T-helper 2 cell treated with Interferon-gamma antibody and Interleukin-4, amounts not matched to agents 5 μg/mL and 100 μg/mL, for 36 hours (primary cell): ENCODE measurements around the gene THYN1.

Experiments used
- DNase-seq: peaks from one replicate; pipeline ENCODE4 v3.0.0; 2021; ENCODE audit warnings: low spot score
- H3K27ac Mint-ChIP-seq: one replicate; pipeline ENCODE4 v1.8.0; 2021; ENCODE audit warnings: mild to moderate bottlenecking, mixed read lengths
- H3K27me3 Mint-ChIP-seq: one replicate; pipeline ENCODE4 v1.8.0; 2021; ENCODE audit warnings: low read depth, mixed read lengths
- H3K36me3 Mint-ChIP-seq: one replicate; pipeline ENCODE4 v1.8.0; 2021; ENCODE audit warnings: low read depth, mixed read lengths
- H3K4me1 Mint-ChIP-seq: one replicate; pipeline ENCODE4 v1.8.0; 2021; ENCODE audit warnings: low read depth, mixed read lengths
- H3K4me3 Mint-ChIP-seq: one replicate; pipeline ENCODE4 v1.8.0; 2022; ENCODE audit warnings: mild to moderate bottlenecking, moderate library complexity, mixed read lengths
- H3K9me3 Mint-ChIP-seq: one replicate; pipeline ENCODE4 v1.8.0; 2021; ENCODE audit warnings: mixed read lengths

The THYN1 gene

GRCh38 chr11:134205729-134206128, 47.4 kb downstream of the THYN1 start:
- peaks cover 72% of the 10 kb centered on the region for H3K36me3 Mint-ChIP-seq
- DNase-seq, result no peak
- H3K4me3 Mint-ChIP-seq, result no peak overlapping the region
- peaks cover 7% of the 10 kb centered on the region for H3K4me1 Mint-ChIP-seq
- H3K27ac Mint-ChIP-seq, result no peak overlapping the region
- no peaks in the 10 kb centered on the region for H3K27me3 Mint-ChIP-seq
- H3K9me3 Mint-ChIP-seq, result no peaks in the 10 kb centered on the region

- DNase-seq, result no peak
- no peak overlapping the region for H3K4me3 Mint-ChIP-seq
- peaks cover 76% of the 10 kb centered on the region for H3K36me3 Mint-ChIP-seq
- H3K27me3 Mint-ChIP-seq, result no peaks in the 10 kb centered on the region
- no peaks in the 10 kb centered on the region for H3K9me3 Mint-ChIP-seq
- H3K4me1 Mint-ChIP-seq, result peaks cover 4% of the 10 kb centered on the region
- H3K27ac Mint-ChIP-seq, result no peak overlapping the region
Observed at GRCh38 chr11:134202661-134203060, 50.5 kb downstream of the THYN1 start.

GRCh38 chr11:134200688-134201087, 52.5 kb downstream of the THYN1 start:
- peaks cover 5% of the 10 kb centered on the region for H3K4me1 Mint-ChIP-seq
- peaks cover 75% of the 10 kb centered on the region for H3K36me3 Mint-ChIP-seq
- no peaks in the 10 kb centered on the region for H3K27me3 Mint-ChIP-seq
- DNase-seq, result no peak
- no peaks in the 10 kb centered on the region for H3K9me3 Mint-ChIP-seq
- H3K4me3 Mint-ChIP-seq, result no peak overlapping the region
- H3K27ac Mint-ChIP-seq, result no peak overlapping the region

GRCh38 chr11:134199531-134199930, 53.6 kb downstream of the THYN1 start:
- no peak for DNase-seq
- H3K36me3 Mint-ChIP-seq, result peaks cover 72% of the 10 kb centered on the region
- no peak overlapping the region for H3K27ac Mint-ChIP-seq
- peaks cover 5% of the 10 kb centered on the region for H3K4me1 Mint-ChIP-seq
- H3K4me3 Mint-ChIP-seq, result no peak overlapping the region
- H3K27me3 Mint-ChIP-seq, result no peaks in the 10 kb centered on the region
- no peaks in the 10 kb centered on the region for H3K9me3 Mint-ChIP-seq
